HEK293 (cell line): Measurements from ENCODE around the gene ICAM5.

ENCODE experiments used
- KLF1 ChIP-seq: fragments of 450-650 bp; formaldehyde crosslinking; IDR thresholded peaks from 2 replicates; pipeline ENCODE4 v1.5.1; 2016; ENCODE audit warnings: missing biosample characterization, missing genetic modification characterization
- SCRT1 ChIP-seq: fragments of 450-650 bp; formaldehyde crosslinking; IDR thresholded peaks from 2 replicates; pipeline ENCODE4 v1.5.1; 2016; ENCODE audit warnings: missing biosample characterization, missing genetic modification characterization, borderline replicate concordance
- SCRT2 ChIP-seq: fragments of 450-650 bp; formaldehyde crosslinking; IDR thresholded peaks from 2 replicates; pipeline ENCODE4 v1.5.1; 2016; ENCODE audit warnings: missing biosample characterization, missing genetic modification characterization
- TCF7L2 ChIP-seq: IDR thresholded peaks from 2 replicates; pipeline ENCODE4 v1.6.1; 2011; ENCODE audit warnings: low read depth, mild to moderate bottlenecking, inconsistent platforms, low read length, moderate library complexity, borderline replicate concordance
- YY1 ChIP-seq: fragments of 450-650 bp; formaldehyde crosslinking; IDR thresholded peaks from 2 replicates; pipeline ENCODE4 v1.5.1; 2018; ENCODE audit warnings: missing biosample characterization, missing genetic modification characterization
- ZBTB8A ChIP-seq: fragments of 450-650 bp; formaldehyde crosslinking; IDR thresholded peaks from 2 replicates; pipeline ENCODE4 v1.5.1; 2016; ENCODE audit warnings: missing biosample characterization, missing genetic modification characterization
- ZNF366 ChIP-seq: fragments of 450-650 bp; formaldehyde crosslinking; conservative IDR thresholded peaks from 2 replicates; pipeline ENCODE4 v1.5.1; 2016; ENCODE audit warnings: missing biosample characterization, missing genetic modification characterization
- ZNF624 ChIP-seq: fragments of 450-650 bp; formaldehyde crosslinking; IDR thresholded peaks from 2 replicates; pipeline ENCODE4 v1.5.1; 2017; ENCODE audit warnings: missing biosample characterization, missing genetic modification characterization
- TF ChIP-seq, protein P1 (sequence below): fragments of 450-650 bp; formaldehyde crosslinking; IDR thresholded peaks from 2 replicates; pipeline ENCODE4 v1.5.1; 2016; ENCODE audit warnings: missing biosample characterization, missing genetic modification characterization
- TF ChIP-seq, protein P2 (sequence below): fragments of 450-650 bp; formaldehyde crosslinking; IDR thresholded peaks from 2 replicates; pipeline ENCODE4 v1.5.1; 2016; ENCODE audit warnings: missing biosample characterization, missing genetic modification characterization
- TF ChIP-seq, protein P3 (sequence below): fragments of 450-650 bp; formaldehyde crosslinking; IDR thresholded peaks from 2 replicates; pipeline ENCODE4 v1.5.1; 2016; ENCODE audit warnings: missing biosample characterization, missing genetic modification characterization, low read depth
- TF ChIP-seq, protein P4 (sequence below): fragments of 450-650 bp; formaldehyde crosslinking; IDR thresholded peaks from 2 replicates; pipeline ENCODE4 v1.5.1; 2016; ENCODE audit warnings: missing biosample characterization, missing genetic modification characterization
- TF ChIP-seq, protein P5 (sequence below): fragments of 450-650 bp; formaldehyde crosslinking; IDR thresholded peaks from 2 replicates; pipeline ENCODE4 v1.5.1; 2017; ENCODE audit warnings: missing biosample characterization, missing genetic modification characterization
- TF ChIP-seq, protein P6 (sequence below): fragments of 450-650 bp; formaldehyde crosslinking; IDR thresholded peaks from 2 replicates; pipeline ENCODE4 v1.5.1; 2017; ENCODE audit warnings: missing biosample characterization, missing genetic modification characterization

DNA sequence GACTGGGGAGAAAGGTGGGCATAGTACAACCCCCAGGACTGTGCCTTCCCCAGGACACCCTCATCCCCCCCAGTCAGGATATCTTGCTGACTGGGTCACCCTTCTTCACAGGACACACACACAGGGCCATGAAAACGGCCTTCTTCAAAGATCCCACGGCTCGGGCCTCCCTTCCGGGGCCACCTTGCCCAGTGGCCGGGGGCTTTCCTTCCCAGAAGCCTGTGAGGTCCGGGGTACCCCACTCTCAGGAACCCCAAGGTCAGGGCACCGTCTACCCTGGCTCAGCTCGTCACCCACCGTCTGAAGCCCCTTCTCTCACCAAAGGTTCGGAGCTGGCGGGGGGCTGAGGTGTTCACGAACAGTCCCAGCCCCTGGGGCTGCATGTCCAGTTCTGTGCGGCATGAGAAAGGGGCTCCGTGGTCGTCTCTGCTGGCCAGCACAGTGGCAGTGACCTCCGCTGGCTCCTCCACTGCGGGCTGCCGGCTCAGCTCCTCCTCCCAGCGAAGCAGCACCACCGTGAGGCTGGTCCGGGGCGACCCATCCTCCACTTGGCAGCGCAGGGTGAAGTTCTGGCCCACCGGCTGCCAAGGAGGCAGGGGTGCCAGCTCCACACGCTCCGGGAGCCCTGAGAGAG lies 45.7 kb downstream of the ICAM5 start:
- TF ChIP-seq, protein P1, sequence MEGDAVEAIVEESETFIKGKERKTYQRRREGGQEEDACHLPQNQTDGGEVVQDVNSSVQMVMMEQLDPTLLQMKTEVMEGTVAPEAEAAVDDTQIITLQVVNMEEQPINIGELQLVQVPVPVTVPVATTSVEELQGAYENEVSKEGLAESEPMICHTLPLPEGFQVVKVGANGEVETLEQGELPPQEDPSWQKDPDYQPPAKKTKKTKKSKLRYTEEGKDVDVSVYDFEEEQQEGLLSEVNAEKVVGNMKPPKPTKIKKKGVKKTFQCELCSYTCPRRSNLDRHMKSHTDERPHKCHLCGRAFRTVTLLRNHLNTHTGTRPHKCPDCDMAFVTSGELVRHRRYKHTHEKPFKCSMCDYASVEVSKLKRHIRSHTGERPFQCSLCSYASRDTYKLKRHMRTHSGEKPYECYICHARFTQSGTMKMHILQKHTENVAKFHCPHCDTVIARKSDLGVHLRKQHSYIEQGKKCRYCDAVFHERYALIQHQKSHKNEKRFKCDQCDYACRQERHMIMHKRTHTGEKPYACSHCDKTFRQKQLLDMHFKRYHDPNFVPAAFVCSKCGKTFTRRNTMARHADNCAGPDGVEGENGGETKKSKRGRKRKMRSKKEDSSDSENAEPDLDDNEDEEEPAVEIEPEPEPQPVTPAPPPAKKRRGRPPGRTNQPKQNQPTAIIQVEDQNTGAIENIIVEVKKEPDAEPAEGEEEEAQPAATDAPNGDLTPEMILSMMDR (tag by site-specific recombination) = no peak
- no peak for TF ChIP-seq SCRT1
- TF ChIP-seq, protein P2, sequence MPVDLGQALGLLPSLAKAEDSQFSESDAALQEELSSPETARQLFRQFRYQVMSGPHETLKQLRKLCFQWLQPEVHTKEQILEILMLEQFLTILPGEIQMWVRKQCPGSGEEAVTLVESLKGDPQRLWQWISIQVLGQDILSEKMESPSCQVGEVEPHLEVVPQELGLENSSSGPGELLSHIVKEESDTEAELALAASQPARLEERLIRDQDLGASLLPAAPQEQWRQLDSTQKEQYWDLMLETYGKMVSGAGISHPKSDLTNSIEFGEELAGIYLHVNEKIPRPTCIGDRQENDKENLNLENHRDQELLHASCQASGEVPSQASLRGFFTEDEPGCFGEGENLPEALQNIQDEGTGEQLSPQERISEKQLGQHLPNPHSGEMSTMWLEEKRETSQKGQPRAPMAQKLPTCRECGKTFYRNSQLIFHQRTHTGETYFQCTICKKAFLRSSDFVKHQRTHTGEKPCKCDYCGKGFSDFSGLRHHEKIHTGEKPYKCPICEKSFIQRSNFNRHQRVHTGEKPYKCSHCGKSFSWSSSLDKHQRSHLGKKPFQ = no peak
- TF ChIP-seq YY1 = no peak
- no peak for TF ChIP-seq TCF7L2
- no peak for TF ChIP-seq KLF1 (tag by site-specific recombination)
- TF ChIP-seq, protein P3, sequence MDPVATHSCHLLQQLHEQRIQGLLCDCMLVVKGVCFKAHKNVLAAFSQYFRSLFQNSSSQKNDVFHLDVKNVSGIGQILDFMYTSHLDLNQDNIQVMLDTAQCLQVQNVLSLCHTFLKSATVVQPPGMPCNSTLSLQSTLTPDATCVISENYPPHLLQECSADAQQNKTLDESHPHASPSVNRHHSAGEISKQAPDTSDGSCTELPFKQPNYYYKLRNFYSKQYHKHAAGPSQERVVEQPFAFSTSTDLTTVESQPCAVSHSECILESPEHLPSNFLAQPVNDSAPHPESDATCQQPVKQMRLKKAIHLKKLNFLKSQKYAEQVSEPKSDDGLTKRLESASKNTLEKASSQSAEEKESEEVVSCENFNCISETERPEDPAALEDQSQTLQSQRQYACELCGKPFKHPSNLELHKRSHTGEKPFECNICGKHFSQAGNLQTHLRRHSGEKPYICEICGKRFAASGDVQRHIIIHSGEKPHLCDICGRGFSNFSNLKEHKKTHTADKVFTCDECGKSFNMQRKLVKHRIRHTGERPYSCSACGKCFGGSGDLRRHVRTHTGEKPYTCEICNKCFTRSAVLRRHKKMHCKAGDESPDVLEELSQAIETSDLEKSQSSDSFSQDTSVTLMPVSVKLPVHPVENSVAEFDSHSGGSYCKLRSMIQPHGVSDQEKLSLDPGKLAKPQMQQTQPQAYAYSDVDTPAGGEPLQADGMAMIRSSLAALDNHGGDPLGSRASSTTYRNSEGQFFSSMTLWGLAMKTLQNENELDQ (tag by site-specific recombination) = no peak
- TF ChIP-seq, protein P4, sequence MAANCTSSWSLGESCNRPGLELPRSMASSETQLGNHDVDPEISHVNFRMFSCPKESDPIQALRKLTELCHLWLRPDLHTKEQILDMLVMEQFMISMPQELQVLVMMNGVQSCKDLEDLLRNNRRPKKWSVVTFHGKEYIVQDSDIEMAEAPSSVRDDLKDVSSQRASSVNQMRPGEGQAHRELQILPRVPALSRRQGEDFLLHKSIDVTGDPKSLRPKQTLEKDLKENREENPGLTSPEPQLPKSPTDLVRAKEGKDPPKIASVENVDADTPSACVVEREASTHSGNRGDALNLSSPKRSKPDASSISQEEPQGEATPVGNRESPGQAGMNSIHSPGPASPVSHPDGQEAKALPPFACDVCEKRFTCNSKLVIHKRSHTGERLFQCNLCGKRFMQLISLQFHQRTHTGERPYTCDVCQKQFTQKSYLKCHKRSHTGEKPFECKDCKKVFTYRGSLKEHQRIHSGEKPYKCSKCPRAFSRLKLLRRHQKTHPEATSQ (tag by site-specific recombination) = no peak
- TF ChIP-seq, protein P5, sequence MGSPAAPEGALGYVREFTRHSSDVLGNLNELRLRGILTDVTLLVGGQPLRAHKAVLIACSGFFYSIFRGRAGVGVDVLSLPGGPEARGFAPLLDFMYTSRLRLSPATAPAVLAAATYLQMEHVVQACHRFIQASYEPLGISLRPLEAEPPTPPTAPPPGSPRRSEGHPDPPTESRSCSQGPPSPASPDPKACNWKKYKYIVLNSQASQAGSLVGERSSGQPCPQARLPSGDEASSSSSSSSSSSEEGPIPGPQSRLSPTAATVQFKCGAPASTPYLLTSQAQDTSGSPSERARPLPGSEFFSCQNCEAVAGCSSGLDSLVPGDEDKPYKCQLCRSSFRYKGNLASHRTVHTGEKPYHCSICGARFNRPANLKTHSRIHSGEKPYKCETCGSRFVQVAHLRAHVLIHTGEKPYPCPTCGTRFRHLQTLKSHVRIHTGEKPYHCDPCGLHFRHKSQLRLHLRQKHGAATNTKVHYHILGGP (tag by site-specific recombination) = no peak
- no peak for TF ChIP-seq ZNF366 (tag by site-specific recombination)
- TF ChIP-seq, protein P6, sequence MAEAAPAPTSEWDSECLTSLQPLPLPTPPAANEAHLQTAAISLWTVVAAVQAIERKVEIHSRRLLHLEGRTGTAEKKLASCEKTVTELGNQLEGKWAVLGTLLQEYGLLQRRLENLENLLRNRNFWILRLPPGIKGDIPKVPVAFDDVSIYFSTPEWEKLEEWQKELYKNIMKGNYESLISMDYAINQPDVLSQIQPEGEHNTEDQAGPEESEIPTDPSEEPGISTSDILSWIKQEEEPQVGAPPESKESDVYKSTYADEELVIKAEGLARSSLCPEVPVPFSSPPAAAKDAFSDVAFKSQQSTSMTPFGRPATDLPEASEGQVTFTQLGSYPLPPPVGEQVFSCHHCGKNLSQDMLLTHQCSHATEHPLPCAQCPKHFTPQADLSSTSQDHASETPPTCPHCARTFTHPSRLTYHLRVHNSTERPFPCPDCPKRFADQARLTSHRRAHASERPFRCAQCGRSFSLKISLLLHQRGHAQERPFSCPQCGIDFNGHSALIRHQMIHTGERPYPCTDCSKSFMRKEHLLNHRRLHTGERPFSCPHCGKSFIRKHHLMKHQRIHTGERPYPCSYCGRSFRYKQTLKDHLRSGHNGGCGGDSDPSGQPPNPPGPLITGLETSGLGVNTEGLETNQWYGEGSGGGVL = no peak
- TF ChIP-seq ZBTB8A (tag by site-specific recombination) = no peak
- no peak for TF ChIP-seq ZNF624 (tag by site-specific recombination)
- no peak for TF ChIP-seq SCRT2 (tag by site-specific recombination)
